SW480 (cell line): ENCODE measurements around the gene MAST4.

Source experiments
- DNase-seq: peaks from one replicate; pipeline ENCODE4 v3.0.0-alpha.2; 2016; ENCODE audit warnings: low spot score

The MAST4 gene

GRCh38 chr5:66993448-66993847 lies 397.3 kb downstream of the MAST4 start:
- no peak for DNase-seq

- DNase-seq = no peak
Observed at GRCh38 chr5:66993882-66994281, 397.7 kb downstream of the MAST4 start.

GRCh38 chr5:66994790-66995189 lies 398.6 kb downstream of the MAST4 start:
- no peak for DNase-seq

DNA sequence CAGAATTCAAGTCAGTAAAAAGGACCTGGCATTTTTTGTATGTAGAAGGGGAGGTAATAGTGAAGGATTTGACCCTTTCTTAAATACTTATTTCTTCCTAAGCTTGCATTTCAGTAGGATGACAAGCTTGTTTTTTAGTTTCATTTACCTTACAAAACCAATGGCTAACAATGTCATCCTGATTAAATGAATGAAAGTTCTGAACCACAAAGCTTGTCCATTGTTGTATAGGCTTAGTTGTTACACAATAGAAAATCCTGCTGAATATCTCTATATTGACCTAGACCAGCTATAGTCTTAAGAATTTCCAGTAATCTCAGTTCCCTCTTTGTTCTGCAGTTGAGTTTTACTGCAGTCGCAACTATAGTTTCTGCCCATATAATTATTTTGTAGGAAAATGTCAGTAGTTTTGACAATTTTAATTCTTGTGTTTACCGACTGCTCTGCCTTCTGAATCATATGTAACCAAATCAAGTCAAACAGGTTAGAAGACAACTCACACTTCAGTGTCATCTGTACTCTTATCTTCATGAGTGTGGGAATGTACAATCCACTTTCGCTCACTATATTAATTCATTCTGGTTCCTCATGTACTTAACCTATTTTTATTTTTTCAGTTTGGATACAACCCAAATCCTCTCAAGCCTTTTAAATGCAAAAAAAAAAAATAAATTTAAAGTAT lies 404.7 kb downstream of the MAST4 start:
- DNase-seq = no peak

- DNase-seq = no peak
Observed at GRCh38 chr5:67002832-67003684, 406.9 kb downstream of the MAST4 start.

- DNase-seq = no peak
Observed at GRCh38 chr5:67003685-67003934, 407.4 kb downstream of the MAST4 start.

DNA sequence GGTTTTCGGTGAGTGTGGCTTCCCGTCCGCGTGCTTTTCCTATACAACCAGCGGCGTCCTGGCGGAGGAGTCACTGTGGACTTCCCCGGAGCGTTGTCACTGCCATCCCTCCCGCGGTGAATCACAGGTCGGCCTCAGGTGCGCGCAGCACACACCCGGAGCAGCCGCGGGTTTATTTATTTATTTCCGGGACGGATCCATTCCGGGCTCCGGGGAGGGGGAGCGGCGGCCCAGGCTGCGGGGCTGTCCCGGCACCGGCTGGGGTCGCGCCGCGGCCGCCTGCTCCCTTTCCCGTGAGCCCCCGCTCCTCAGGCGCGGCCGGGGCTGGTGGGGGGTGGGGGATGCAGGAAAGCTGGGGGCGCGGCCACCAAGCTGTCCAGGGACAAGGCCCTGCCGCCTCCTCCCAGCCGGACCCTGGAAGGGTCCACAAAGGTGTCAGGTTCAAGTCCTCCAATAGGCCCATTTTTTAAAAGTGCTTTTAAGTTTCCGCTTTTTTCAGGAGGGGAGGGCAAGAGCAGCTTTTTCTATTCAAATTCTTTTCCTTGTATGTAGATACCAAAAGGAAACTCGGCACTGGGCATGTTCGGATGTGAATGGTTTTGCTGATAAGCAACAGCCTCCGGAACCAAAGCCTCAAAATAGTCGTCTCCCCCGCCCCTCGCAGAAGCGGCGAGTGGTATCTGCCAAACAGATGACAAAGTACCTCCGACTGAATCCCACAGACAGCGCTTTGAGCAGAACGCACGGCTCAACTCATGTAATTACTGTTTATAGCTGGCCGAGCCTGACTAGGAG lies 407.9 kb downstream of the MAST4 start:
- DNase-seq = peak; percentile 95

DNA sequence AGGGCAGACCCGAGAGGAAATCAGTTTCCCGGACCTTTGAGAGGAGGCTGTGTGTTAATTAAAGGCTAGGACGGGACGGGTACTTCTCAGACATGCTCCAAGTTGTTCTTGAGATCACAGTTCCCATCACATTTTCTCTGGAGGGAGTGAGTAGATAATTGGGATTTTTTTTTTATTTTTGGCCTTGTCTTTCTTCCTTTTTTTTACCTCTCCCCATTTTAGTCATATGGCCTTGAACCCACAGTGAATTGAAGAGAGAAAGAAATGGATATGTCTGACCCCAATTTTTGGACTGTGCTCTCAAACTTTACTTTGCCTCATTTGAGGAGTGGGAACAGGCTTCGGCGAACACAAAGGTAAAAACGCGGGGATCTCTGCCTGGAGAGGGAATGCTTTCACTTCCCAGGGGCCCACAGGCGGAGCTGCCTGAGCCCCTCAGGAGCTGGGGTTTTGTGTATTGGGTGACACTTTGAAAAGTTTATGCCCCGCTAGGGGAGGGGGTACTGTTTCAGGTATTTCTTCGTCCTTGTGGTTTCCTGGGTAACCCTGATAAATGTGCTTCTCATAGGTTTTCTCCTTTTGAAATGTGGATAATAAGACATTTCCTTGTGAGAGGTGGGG lies 408.6 kb downstream of the MAST4 start:
- DNase-seq = no peak

GRCh38 chr5:67005737-67006499 lies 409.7 kb downstream of the MAST4 start:
- DNase-seq = no peak

GRCh38 chr5:67006500-67006848 lies 410.3 kb downstream of the MAST4 start:
- no peak for DNase-seq

DNA sequence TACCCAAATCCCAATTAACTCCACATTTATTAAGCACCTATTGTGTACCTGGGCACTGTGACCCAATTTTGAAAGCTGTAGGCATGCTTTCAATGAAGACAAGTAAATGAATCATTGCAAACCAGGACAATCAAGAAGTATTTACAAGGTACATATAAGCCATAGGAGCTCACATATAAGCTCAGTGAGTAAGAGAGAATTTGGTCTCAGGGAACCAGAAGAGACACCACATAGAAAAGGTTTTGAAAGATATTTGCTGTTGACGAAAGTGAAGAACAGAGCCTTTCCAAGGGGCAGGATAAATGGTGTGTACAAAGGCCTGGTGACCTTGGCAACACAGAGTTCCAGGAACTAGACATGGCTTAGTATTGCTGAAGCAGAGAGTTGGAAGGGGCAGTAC lies 412.8 kb downstream of the MAST4 start:
- no peak for DNase-seq

DNA sequence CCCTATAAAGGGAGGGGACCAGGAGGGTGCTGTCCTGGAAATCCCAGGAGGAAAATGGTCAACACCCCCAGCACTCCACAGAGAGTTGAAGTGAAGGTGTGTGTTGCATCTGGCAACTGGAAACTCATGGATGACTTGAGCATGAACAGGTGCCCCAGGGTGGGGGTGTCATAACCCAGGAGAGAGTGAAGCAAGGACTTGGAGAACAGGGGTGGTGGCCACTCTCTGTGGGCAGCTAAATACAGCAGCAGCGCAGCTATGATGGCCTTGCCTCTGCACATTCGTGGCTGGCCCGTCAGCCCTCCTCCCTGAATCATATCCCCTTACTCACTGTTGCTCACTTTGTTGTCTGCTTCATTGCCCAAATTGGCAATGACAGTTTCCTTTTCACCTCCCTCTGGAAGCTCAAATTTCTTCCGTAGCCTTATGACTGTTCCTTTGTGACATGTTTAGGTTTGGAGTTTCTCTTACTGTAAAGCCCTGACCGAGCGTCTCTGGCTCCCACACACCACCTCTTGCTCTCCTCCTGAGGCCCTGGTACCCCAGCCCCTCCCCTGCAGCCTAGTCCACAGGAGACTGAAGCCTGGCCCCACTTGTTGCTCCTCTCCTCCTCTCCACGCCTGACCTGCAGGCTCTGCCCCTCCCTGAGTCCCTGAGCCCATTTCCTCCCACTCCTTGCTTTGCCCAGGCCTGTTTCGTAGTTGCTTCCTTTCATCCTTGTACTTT lies 414.7 kb downstream of the MAST4 start:
- peak; percentile 26 for DNase-seq

DNA sequence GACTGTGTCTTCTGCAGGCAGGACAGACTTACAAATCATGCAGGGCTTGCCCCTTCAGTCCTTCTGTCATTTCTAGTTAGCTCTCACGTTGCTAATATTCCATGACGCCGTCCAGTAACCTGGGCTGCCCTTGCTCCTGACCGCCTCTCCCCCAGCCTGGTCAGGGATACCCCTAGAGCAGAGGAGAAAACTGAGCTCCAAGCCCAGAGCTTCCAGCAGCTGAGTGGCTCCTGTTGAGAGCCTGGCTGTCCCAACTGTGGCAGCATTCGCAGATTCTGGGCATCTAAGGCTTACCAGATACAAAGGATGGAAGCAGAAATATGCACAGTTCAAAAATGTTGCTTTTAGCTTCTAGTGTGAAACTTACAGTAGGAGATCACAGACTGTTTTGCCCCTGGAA lies 415.2 kb downstream of the MAST4 start:
- DNase-seq = no peak

DNA sequence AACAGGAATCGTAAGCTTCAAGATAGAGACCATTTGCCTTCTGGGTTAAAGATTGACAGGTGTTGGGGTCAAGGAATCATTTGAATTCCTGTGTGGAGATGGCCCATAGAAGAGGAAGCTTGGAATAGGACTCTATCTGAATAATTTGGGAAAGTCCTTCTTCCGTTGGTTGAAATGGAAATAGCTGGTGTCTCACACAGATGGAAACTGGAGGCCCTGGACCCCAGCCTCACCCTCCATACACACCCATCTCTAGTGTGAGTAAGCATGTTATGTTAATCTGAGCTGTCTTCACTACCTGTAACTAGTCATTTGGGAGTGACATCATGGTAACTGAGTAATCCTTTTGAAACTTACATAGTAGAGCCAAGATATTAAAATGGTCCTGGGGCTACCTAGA lies 416.0 kb downstream of the MAST4 start:
- no peak for DNase-seq

GRCh38 chr5:67013719-67014118 lies 417.5 kb downstream of the MAST4 start:
- DNase-seq = no peak

- no peak for DNase-seq
Observed at GRCh38 chr5:67014191-67014590, 418.0 kb downstream of the MAST4 start.

DNA sequence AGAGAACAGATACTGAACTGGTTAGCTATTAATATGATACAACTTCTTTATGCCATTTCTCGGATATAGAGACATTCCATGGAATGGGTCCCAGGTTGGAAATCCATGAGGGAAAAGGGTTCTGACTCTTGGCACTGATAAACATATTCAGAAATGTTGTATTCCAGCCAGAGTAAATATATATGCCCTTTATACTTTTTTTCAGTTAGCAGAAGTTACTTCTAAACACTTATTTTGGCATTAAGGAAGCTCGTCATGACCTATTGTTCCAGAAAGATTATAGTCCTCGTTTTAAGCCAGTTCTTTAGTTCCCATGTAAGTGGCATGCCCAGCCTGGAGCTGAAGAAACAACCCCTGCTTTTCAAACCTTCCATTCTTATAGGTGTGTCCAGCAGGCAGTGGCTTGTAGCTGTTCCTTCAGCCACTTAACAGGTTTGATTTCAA lies 418.8 kb downstream of the MAST4 start:
- DNase-seq = no peak

DNA sequence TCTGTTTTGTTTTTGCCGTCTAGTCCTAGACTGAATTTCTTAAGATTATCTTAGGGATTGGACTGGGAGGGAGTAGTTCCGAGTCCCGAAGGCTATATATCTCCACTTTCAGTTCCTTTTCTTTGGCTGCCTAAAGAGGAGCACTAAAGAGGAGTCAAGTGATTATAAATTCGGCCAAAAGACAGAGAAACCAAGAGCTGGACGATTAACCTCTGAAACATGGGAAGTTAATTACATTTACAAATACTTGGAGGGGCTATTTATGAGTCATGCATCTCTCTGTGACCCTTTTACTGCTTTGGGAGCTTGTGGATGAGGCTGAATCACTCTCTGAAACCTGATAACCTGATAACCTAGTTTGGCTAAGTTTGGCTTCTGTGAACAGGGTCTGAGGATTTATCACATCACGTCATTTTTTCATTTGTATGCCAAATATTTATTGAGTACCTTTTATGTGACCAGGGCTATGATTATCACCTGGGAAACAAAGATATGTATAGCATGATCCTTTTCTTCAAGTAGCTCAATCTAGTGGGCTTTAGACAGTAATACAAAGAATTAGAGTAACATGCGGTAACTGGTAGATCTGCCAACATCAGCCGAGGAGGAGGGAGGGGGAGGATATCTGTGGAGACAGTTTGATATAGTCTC lies 419.5 kb downstream of the MAST4 start:
- DNase-seq = no peak

- no peak for DNase-seq
Observed at GRCh38 chr5:67019065-67019845, 423.1 kb downstream of the MAST4 start.

GRCh38 chr5:67020096-67020615 lies 424.0 kb downstream of the MAST4 start:
- no peak for DNase-seq
